Raji (cell line): ENCODE measurements around the gene ETFA.

ENCODE experiments used
- POLR2A ChIP-seq: IDR thresholded peaks from 2 replicates; pipeline ENCODE4 v1.6.1; 2011; ENCODE audit warnings: low read depth, low read length, control low read depth; ENCODE audit not compliant: insufficient read depth

Gene ETFA

GRCh38 chr15:76169018-76169417 lies 142.3 kb downstream of the ETFA start:
- TF ChIP-seq POLR2A, result no peak

- no peak for TF ChIP-seq POLR2A
Measured at GRCh38 chr15:76168237-76168984, 142.9 kb downstream of the ETFA start.

- TF ChIP-seq POLR2A, result no peak
Measured at GRCh38 chr15:76165951-76166350, 145.3 kb downstream of the ETFA start.
